Measurements from ENCODE around the gene CALU. TPM values are rescaled to one million over a fixed set of nuclear protein-coding genes. Genes with fewer than 3 reads are reported as not detected.
A peak's percentile ranks its signal among the peaks of the same experiment; 100 is the strongest.

Gene CALU
- total RNA-seq, 6 donors from 2014 or later = 25.1 to 113 (median 76.6) TPM

DNA sequence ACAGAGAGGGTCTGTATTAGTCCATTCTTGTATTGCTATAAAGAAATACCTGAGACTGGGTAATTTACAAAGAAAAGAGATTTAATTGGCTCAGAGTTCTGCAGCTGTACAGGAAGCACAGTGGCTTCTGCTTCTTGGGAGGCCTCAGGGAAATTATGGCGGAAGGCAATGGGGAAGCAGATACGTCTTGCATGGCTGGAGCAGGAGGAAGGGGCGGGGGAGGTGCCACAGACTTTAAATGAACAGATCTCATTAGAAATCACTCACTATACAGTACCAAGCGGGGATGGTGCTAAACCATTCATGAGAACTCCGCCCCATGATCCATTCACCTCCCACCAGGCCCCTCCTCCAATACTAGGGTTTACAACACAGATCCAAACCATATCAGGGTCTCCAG lies 3.7 kb upstream of the CALU start:
- Histone ChIP-seq H3K36me3 (no peaks in the 10 kb centered on the region), H3K27me3 (no peaks in the 10 kb centered on the region), H3K9me3 (no peaks in the 10 kb centered on the region), H3K4me3 (no peak overlapping the region), H3K27ac (no peak overlapping the region), H3K4me1 (peaks cover 8 to 18% (median 12%) of the 10 kb centered on the region in 4 donors)
- 81 to 95% methylated on average over 5 of the region's 5 CpGs for WGBS, 2 donors
- no peak for DNase-seq
- no peak for TF ChIP-seq POLR2A (IDR thresholded peaks at IDR 0.05)
- TF ChIP-seq, protein P1, sequence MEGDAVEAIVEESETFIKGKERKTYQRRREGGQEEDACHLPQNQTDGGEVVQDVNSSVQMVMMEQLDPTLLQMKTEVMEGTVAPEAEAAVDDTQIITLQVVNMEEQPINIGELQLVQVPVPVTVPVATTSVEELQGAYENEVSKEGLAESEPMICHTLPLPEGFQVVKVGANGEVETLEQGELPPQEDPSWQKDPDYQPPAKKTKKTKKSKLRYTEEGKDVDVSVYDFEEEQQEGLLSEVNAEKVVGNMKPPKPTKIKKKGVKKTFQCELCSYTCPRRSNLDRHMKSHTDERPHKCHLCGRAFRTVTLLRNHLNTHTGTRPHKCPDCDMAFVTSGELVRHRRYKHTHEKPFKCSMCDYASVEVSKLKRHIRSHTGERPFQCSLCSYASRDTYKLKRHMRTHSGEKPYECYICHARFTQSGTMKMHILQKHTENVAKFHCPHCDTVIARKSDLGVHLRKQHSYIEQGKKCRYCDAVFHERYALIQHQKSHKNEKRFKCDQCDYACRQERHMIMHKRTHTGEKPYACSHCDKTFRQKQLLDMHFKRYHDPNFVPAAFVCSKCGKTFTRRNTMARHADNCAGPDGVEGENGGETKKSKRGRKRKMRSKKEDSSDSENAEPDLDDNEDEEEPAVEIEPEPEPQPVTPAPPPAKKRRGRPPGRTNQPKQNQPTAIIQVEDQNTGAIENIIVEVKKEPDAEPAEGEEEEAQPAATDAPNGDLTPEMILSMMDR (IDR thresholded peaks at IDR 0.05) = no peak
- TF ChIP-seq POLR2AphosphoS5 (IDR thresholded peaks at IDR 0.05) = no peak
- TF ChIP-seq EP300 (IDR thresholded peaks at IDR 0.05) = no peak
- no peak for ATAC-seq (ENCODE audit: low FRiP score in 2 of 2)

DNA sequence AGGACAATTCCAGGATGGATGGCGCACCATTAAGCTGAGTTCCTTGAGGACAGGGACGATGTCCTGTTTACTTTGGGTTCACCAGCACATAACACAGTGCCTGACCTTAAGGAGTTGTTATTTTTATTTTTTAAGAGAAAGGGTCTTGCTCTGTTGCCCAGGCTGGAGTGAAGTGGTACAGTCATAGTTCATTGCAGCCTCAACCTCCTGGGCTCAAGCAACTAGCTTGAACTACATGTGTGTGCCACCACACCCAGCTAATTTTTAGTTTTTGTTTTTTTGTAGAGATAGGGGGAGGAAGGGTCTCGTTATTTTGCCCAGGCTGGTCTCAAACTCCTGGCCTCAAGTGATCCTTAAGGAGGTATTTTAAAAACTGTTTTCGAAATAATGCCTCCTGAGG lies 1.7 kb upstream of the CALU start:
- Histone ChIP-seq H3K4me3 (no peak overlapping the region), H3K27me3 (no peaks in the 10 kb centered on the region), H3K9me3 (no peaks in the 10 kb centered on the region), H3K4me1 (peaks cover 21 to 38% (median 30%) of the 10 kb centered on the region in 4 donors), H3K36me3 (no peaks in the 10 kb centered on the region), H3K27ac (no peak overlapping the region)
- TF ChIP-seq EP300 (IDR thresholded peaks at IDR 0.05) (no peak), POLR2AphosphoS5 (IDR thresholded peaks at IDR 0.05) (no peak), POLR2A (IDR thresholded peaks at IDR 0.05) (no peak)
- TF ChIP-seq, protein P1 (IDR thresholded peaks at IDR 0.05) = no peak
- DNase-seq = no peak
- WGBS, 2 donors = 88 to 89% methylated on average over 4 of the region's 4 CpGs
- no peak for ATAC-seq (ENCODE audit: low FRiP score in 2 of 2)

DNA sequence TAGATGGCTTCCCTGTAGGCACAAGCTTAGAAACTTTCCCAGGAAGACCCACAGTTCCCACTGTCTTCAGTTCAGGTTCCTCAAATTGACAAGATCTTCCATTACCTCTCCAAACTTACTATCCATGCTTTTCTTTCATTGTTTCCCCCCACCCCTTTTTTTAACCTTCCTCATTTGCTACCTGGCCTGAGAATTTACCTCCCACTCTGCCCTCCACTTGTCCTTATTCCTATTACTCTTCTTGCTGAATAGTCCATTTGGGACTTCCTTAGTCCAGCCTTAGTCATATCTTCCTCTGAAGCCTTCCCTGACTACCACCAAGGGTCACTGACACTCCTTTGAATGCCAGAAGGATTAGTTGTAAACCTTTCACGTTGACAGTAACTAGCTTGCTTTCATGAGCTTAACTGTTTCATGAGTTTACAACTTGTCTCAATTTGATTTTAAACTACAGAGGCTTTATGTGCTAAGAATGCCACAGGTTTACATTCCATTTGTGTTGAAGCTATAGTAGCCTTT lies 1.2 kb upstream of the CALU start:
- no peaks in the 10 kb centered on the region for H3K27me3 ChIP-seq
- no peak overlapping the region for H3K4me3 ChIP-seq
- H3K9me3 ChIP-seq = no peaks in the 10 kb centered on the region
- peak overlapping the region in 1 of 4 donors; percentile 90 for H3K27ac ChIP-seq
- TF ChIP-seq POLR2AphosphoS5 (IDR thresholded peaks at IDR 0.05) (no peak), POLR2A (IDR thresholded peaks at IDR 0.05) (no peak), EP300 (IDR thresholded peaks at IDR 0.05) (no peak)
- TF ChIP-seq, protein P1 (IDR thresholded peaks at IDR 0.05) = no peak
- H3K36me3 ChIP-seq = no peaks in the 10 kb centered on the region
- 54 to 64% methylated on average over 1 of the region's 1 CpG for WGBS, 2 donors
- ATAC-seq (ENCODE audit: low FRiP score in 2 of 2) (no peak), DNase-seq (no peak)
- peaks cover 21 to 43% (median 30%) of the 10 kb centered on the region in 4 donors for H3K4me1 ChIP-seq

DNA sequence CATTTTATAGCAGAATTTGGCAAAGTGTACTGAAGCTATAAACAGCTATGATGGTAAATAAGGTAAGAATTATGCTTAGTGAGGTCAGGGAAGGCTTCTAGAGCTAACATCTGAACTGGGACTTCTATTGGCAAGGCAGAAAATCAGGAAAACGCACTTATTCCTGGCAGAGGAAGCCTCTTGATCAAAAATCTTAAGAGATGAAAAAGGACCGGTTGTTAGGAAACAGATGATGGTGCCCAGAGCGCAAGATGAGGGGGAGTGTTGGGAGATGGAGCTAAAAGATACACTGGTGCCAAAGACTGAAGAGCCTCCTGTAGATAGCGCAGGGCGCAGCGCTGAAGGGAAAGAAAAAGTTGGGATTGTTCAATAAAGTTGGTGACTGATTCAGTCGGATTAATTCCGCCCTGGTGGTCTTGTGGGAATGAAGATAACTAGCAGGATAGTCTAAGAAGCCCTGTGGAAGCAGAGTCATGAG lies 550 bp upstream of the CALU start:
- WGBS, 2 donors = 3% methylated on average over 8 of the region's 8 CpGs
- peak; percentile 58 to 70 for ATAC-seq (ENCODE audit: low FRiP score in 2 of 2)

More for the DNA sequence above, 550 bp upstream of the CALU start:
- no peak for TF ChIP-seq EP300 (IDR thresholded peaks at IDR 0.05)
- no peak for TF ChIP-seq POLR2AphosphoS5 (IDR thresholded peaks at IDR 0.05)
- TF ChIP-seq, protein P1 (IDR thresholded peaks at IDR 0.05) = no peak
- TF ChIP-seq POLR2A (IDR thresholded peaks at IDR 0.05) = no peak
- DNase-seq = no peak
- H3K9me3 ChIP-seq = no peaks in the 10 kb centered on the region
- H3K36me3 ChIP-seq = no peaks in the 10 kb centered on the region
- H3K4me1 ChIP-seq = peaks cover 21 to 49% (median 30%) of the 10 kb centered on the region in 4 donors
- H3K27me3 ChIP-seq = no peaks in the 10 kb centered on the region
- peak overlapping the region; percentile 20 to 94 (median 92) for H3K4me3 ChIP-seq
- H3K27ac ChIP-seq = peak overlapping the region; percentile 90 to 96 (median 90)
